ENCODE results near the gene HSFX4. TPM values are rescaled to one million over a fixed set of nuclear protein-coding genes. Genes with fewer than 3 reads are reported as not detected.
"Not testable (repeated sequence)": the region's sequence is repeated elsewhere in the genome, so short reads cannot be mapped to it uniquely, and the experiment has no call there.

The HSFX4 gene
- total and polyA plus RNA-seq, 2 experiments from 2014 or later: not detected

- Histone ChIP-seq H2AFZ (no peak overlapping the region), H3K9me2 (ENCODE audit: insufficient read depth) (no peaks in the 10 kb centered on the region)
Measured at GRCh38 chrX:149939905-149940673, 10.7 kb downstream of the HSFX4 start.

GRCh38 chrX:149940674-149941024, 11.3 kb downstream of the HSFX4 start:
- H3F3A ChIP-seq (ENCODE audit: insufficient read depth); H3K27ac ChIP-seq; DNase-seq; in situ Hi-C loops (cut with MboI); H3K36me3 ChIP-seq (ENCODE audit: low read depth); H4K20me1 ChIP-seq (ENCODE audit: insufficient read depth); H2AFZ ChIP-seq; H3K27me3 ChIP-seq (replicated peaks; ENCODE audit: insufficient read depth); H3K4me1 ChIP-seq (ENCODE audit: insufficient read depth); H3K9ac ChIP-seq; H3K9me3 ChIP-seq (ENCODE audit: low read depth); H3K9me2 ChIP-seq (ENCODE audit: insufficient read depth): not testable (repeated sequence)
- Histone ChIP-seq H3K79me2 (ENCODE audit: insufficient read depth) (peaks cover 13% of the 10 kb centered on the region), H3K4me2 (ENCODE audit: unreplicated experiment) (peak overlapping the region; percentile 57), H3K4me3 (peak overlapping the region; percentile 51; the same call in 1 of the 2 replicates)
- 0 to 3% methylated on average over 1 to 6 of the region's 11 CpGs for WGBS, 2 experiments (ENCODE audit: low coverage in 1 of 2, low lambda C conversion rate in 2 of 2, missing lambda C conversion rate in 2 of 2)

More at GRCh38 chrX:149939905-149940673, 10.7 kb downstream of the HSFX4 start:
- no peaks in the 10 kb centered on the region for H3K4me1 ChIP-seq (ENCODE audit: insufficient read depth)
- H4K20me1 ChIP-seq (ENCODE audit: insufficient read depth): no peaks in the 10 kb centered on the region
- H3F3A ChIP-seq (ENCODE audit: insufficient read depth): no peaks in the 10 kb centered on the region
- in situ Hi-C loops (cut with MboI): no loop called here
- H3K9ac ChIP-seq: peak overlapping the region; percentile 92
- H3K27me3 ChIP-seq (replicated peaks; ENCODE audit: insufficient read depth): no peaks in the 10 kb centered on the region
- peaks cover 13% of the 10 kb centered on the region for H3K79me2 ChIP-seq (ENCODE audit: insufficient read depth)
- peak overlapping the region; percentile 70 for H3K4me3 ChIP-seq
- 1% methylated on average over 27 of the region's 27 CpGs; no CpG with 5 or more reads in 1 of the 2 experiments for WGBS, 2 experiments (ENCODE audit: low coverage in 1 of 2, low lambda C conversion rate in 2 of 2, missing lambda C conversion rate in 2 of 2)
- DNase-seq: peak; percentile 94
- H3K36me3 ChIP-seq (ENCODE audit: low read depth): no peaks in the 10 kb centered on the region
- H3K27ac ChIP-seq: peak overlapping the region; percentile 98
- TF ChIP-seq EZH2phosphoT487 (IDR thresholded peaks at IDR 0.05; ENCODE audit: insufficient read depth, low read depth) (no peak), EZH2 (IDR thresholded peaks at IDR 0.05; ENCODE audit: insufficient read depth, poor library complexity, severe bottlenecking) (no peak)
- peak overlapping the region; percentile 58 for H3K4me2 ChIP-seq (ENCODE audit: unreplicated experiment)
- no peaks in the 10 kb centered on the region for H3K9me3 ChIP-seq (ENCODE audit: low read depth)

DNA sequence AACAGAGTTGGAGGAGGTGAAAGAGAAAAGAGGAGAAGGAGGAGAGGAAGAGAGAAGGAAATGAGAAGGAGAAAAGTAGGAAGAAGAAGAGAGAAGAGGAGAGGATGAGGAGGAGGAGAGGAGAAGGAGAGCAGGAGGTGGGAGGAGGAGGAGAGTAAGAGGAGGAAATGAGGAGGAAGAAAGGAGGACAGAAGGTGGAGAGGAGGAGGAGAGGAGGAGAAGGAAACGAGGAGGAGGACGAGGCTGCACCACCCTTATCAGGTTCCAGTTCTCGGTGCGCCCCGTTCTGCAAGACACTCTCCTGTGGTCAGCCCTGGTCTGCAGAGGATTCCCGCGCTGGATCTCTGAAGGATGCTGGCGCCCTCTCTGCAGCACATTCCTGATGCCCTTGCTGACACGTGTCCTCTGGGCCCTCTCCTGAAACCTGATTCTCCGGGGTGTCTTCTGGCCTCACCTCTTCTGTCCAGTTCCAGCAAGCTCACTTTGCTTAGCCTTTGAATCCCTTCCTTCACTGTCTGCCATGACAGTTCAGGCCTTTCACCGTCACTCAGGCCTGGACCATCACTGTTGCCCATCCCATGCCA, 15.8 kb downstream of the HSFX4 start:
- H3K4me3 ChIP-seq; H3K9me2 ChIP-seq (ENCODE audit: insufficient read depth); H3K27me3 ChIP-seq (replicated peaks; ENCODE audit: insufficient read depth); H3K79me2 ChIP-seq (ENCODE audit: insufficient read depth); H4K20me1 ChIP-seq (ENCODE audit: insufficient read depth); H3K9ac ChIP-seq; H3K4me2 ChIP-seq (ENCODE audit: unreplicated experiment); H3K36me3 ChIP-seq (ENCODE audit: low read depth); H3F3A ChIP-seq (ENCODE audit: insufficient read depth); H2AFZ ChIP-seq; H3K9me3 ChIP-seq (ENCODE audit: low read depth); in situ Hi-C loops (cut with MboI); DNase-seq; H3K4me1 ChIP-seq (ENCODE audit: insufficient read depth); H3K27ac ChIP-seq: not testable (repeated sequence)
- 88% methylated on average over 8 of the region's 11 CpGs; no CpG with 5 or more reads in 1 of the 2 experiments for WGBS, 2 experiments (ENCODE audit: low coverage in 1 of 2, low lambda C conversion rate in 2 of 2, missing lambda C conversion rate in 2 of 2)

GRCh38 chrX:149945820-149946219, 16.4 kb downstream of the HSFX4 start:
- H2AFZ ChIP-seq; H3K9ac ChIP-seq; H3K9me3 ChIP-seq (ENCODE audit: low read depth); H3K4me3 ChIP-seq; H3K27me3 ChIP-seq (replicated peaks; ENCODE audit: insufficient read depth); H3K27ac ChIP-seq; H3K36me3 ChIP-seq (ENCODE audit: low read depth); H3K9me2 ChIP-seq (ENCODE audit: insufficient read depth); H3K4me1 ChIP-seq (ENCODE audit: insufficient read depth); in situ Hi-C loops (cut with MboI); H3K4me2 ChIP-seq (ENCODE audit: unreplicated experiment); H3K79me2 ChIP-seq (ENCODE audit: insufficient read depth); DNase-seq; H4K20me1 ChIP-seq (ENCODE audit: insufficient read depth); H3F3A ChIP-seq (ENCODE audit: insufficient read depth): not testable (repeated sequence)
- 99 to 100% methylated on average over 2 to 9 of the region's 9 CpGs for WGBS, 2 experiments (ENCODE audit: low coverage in 1 of 2, low lambda C conversion rate in 2 of 2, missing lambda C conversion rate in 2 of 2)

GRCh38 chrX:149946932-149947331, 17.6 kb downstream of the HSFX4 start:
- H3K9ac ChIP-seq; H4K20me1 ChIP-seq (ENCODE audit: insufficient read depth); H3K4me2 ChIP-seq (ENCODE audit: unreplicated experiment); H3K27ac ChIP-seq; H3K9me3 ChIP-seq (ENCODE audit: low read depth); H3F3A ChIP-seq (ENCODE audit: insufficient read depth); H3K4me3 ChIP-seq; H3K79me2 ChIP-seq (ENCODE audit: insufficient read depth); H3K27me3 ChIP-seq (replicated peaks; ENCODE audit: insufficient read depth); DNase-seq; H3K9me2 ChIP-seq (ENCODE audit: insufficient read depth); in situ Hi-C loops (cut with MboI); H2AFZ ChIP-seq; H3K4me1 ChIP-seq (ENCODE audit: insufficient read depth); H3K36me3 ChIP-seq (ENCODE audit: low read depth): not testable (repeated sequence)
- no CpG with 5 or more reads among the region's 3 CpGs for WGBS, 2 experiments (ENCODE audit: low coverage in 1 of 2, low lambda C conversion rate in 2 of 2, missing lambda C conversion rate in 2 of 2)
